C1 segment of cervical spinal cord (tissue), 14 donors: ENCODE data around the gene MALRD1.

ENCODE experiments used
- DNase-seq, 14 donors: peaks; one replicate each; lab custom pipeline; 2025; lab: John Stamatoyannopoulos, UW

Gene MALRD1

DNA sequence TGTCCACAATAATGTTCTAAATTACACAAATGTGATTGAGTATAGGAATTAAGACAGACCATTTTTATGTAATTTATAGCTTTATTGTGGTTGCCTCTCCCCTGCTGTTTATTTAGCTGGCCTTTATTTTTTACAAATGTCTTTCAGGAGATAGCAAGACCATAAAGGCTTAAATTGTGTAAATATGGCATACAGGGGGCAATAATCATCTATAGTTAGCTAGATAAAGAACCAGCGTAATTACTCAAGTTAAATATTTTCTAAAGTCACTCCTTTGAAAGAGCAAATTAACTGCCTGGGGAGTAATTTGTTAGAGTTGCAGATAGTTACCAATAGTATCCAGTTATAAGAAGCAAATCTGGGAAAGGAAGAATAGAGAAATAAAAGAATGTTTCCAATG, at the start of gene MALRD1:
Gene MALRD1 (plus strand): TSS at position 313 of the 400 bp plus-strand sequence. CDS start 138 bp downstream, outside the sequence.
- no peak for DNase-seq

DNA sequence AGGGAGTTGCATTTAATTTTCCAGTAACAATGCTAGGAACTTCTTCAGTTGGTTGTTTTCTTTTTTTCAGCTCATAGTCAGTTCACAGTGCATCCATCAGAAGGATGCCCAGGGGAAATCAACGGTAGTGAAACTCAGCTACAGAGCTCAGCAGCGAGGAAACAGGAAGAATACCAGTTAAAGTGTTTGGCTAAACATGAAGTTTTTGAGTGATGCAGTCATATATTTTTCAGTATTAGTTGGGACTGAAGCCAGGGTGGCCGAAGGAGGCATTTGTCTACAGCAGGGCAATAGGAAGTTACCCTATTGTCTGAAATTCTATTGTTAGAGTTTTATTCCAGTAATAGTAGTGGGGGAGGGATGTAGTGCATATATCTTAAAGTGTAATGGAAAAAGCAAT, 45.3 kb upstream of the MALRD1 start:
- DNase-seq, result no peak

DNA sequence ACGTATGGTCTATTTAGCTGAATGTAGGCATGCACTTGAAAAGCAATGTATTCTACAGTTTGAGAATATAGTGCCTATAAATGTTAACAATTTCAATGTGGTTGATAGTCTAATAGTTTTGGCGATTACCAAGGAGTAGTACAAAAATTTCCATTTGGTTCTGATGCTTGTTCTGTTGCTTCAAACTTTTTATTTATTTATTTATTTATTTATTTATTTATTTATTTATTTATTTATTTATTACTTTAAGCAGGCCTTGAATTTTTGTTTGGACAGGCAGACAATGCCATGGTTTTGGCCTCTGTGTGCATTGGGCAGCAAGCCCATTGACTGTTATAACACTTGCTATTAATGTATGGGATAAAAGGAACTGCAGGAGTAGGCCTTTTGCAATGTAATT, 36.5 kb upstream of the MALRD1 start:
- DNase-seq, result no peak

- DNase-seq, result no peak
Observed at GRCh38 chr10:19014034-19014433, 34.6 kb upstream of the MALRD1 start.

DNA sequence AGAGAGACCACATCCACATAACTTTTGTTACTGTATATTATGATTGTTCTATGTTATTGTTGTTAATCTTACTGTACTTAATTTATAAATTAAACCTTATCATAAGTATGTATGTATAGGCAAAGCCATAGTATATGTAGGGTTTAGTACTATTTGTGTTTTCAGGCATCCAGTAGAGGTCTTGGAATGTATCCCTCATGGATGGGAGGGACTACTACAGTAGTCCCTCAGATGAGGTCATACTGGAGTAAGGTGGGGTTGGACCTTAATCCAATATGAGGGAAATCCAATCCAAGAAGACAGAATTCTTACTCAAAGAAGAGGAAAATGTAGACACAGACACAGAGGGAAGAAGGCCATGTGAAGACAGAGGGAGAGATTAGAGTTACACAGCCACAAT, 34.1 kb upstream of the MALRD1 start:
- DNase-seq, result no peak

GRCh38 chr10:19017116-19017890, 31.3 kb upstream of the MALRD1 start:
- no peak for DNase-seq

GRCh38 chr10:19021162-19021561, 27.4 kb upstream of the MALRD1 start:
- no peak for DNase-seq

GRCh38 chr10:19024611-19025010, 24.0 kb upstream of the MALRD1 start:
- DNase-seq, result no peak

GRCh38 chr10:19031763-19032162, 16.8 kb upstream of the MALRD1 start:
- no peak for DNase-seq

DNA sequence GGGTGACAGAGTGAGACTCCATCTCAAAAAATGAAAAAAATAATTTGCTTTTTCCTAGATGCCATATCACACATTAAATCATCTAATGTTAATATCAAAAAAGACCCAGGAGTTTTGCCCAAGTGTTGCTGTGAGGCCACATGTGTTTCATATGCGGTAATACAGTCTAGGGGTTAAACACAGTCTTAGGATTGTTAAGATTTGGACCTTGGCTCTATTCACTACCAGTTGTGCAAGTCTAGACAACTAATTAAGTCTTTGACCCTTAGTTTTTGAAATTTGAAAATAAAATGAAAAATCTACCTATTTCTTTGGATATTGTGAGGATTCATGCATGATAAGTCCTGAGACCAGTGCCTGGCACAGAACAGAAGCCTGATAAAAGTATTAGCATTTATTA, 14.9 kb upstream of the MALRD1 start:
- no peak for DNase-seq

DNA sequence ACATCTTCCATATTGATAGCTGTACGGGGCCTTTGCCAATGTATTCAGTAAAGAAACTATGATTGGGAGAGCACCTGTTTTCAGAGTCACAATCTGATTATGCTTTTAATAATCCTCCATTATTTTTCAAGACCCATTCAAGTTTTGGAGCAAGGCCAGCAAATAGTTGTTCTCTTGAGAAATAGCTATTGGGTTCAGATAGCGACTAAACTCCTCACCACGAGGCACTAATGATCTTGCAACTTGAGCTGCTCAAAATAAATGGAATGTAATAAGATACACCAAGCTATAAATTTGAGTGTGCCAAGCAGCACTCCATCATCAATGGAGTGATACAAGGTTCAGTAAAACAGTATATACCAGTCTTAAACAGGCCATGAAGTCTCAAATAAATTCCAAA, 7.4 kb upstream of the MALRD1 start:
- DNase-seq, result no peak

- DNase-seq, result no peak
Observed at GRCh38 chr10:19043431-19043830, 5.2 kb upstream of the MALRD1 start.

DNA sequence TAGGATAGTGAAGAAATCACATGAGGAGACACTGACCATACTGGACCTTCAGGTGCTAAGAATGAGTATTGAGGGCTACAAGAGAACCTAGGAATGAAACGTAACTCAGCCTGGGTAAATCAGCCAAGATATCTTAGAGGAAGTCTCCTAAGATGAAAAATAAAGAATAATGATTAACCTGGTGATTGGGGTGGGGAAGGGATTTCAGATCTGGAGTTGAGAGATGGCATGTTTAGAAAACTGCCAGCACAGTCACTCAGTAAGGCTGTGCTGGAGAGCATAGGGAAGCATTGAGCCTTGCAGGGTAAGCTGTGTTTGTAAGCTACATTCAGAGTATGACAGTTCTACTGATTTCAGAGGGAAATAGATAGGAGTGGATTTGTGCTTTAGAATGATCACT, 1.9 kb upstream of the MALRD1 start:
- DNase-seq, result no peak

DNA sequence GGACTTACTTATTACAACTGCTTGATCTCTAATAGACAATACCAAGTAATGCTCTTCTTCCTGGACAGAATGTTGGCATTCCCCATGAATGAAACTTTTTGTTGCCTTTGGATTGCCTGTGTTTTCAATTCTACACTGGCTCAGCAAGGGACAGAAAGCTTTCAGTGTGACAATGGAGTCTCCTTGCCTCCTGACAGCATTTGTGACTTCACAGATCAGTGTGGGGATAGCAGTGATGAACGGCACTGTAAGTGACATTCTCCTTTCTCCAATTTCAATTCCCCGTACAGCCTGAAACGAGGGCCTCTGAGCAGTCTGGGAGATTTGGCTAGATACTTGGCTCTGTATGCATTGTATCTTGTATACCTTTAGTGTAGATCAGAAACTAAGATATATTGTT, 290 bp downstream of the MALRD1 start:
- DNase-seq, result no peak

DNA sequence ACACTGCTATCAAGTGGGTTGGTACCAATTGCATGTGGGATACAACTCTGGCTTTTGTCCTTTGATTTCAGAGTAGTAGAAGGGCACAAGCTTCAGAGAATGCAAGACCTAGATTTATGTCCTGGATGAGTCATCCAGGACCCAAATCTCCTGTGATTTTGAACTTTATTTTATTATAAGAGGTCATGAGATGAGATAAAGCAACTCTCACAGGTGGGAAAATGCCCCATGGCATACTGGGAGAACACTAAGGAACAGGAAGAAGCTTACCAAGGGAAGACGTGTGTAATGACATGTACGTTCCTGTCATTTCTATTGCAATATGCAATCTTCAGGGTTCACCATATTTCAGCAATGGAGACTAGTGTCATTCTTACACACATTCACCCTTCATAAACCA, 966 bp downstream of the MALRD1 start:
- DNase-seq, result no peak

DNA sequence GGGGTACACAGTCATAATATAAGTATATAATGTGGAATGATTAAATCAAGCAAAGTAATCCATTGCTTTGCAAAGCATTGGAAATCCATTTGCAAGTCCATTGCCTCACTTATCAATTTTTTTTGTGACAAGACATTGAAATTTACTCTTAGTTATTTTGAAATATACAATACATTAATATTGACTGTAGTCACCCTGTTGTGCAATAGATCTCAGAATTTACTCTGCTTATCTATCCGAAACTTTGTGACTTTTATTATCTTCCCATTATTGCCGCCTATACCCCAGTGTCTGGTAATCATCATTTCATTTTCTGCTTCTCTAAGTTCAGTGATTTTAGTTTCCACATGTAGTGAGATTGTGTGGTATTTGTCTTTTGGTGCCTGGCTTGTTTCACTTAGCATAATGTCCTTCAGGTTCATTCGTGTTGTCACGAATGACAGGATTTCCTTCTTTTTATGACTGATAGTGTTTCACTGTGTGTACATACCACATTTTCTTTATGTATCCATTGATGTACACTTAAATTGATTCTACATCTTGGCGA, 5.8 kb downstream of the MALRD1 start:
- DNase-seq, result no peak

- DNase-seq, result no peak
Observed at GRCh38 chr10:19058046-19058445, 9.4 kb downstream of the MALRD1 start.

DNA sequence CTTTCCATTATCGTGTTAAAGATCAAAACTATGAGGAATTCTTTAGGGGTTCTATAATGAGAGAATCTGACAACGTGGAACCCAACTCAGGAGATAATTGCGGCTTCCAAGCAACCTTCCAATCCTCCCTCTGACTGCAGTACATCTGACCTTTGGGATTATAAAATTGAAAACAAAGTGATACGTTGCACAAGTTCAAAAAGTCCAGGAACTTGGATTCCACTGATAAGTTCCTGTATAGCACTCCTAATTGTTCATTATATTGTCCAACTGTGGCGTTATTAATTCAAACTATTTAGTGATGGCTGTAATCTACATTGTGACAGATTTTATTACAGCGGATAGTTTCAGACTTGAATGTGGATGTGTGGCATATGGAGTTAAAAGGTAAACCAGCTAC, 15.4 kb downstream of the MALRD1 start:
- no peak for DNase-seq

DNA sequence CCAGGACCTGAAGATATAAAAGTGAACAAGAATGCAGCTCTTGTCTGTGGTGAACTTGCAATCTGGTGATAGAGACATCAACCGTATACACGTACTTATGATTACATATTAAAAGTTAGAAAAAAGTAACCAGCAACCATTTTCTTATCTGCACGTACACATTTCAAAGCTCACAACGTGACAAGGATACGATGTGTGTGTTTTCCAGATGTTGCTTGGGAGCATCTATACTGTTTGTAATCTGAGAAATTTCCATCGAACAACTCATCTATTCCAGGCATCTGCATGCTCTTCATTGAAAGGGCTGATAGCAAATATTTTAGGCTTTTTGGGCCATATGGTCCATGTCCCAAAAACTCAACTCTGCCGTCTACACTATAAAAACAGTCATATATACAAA, 23.3 kb downstream of the MALRD1 start:
- DNase-seq, result no peak

- DNase-seq, result no peak
Observed at GRCh38 chr10:19077276-19077675, 28.7 kb downstream of the MALRD1 start.

- no peak for DNase-seq
Observed at GRCh38 chr10:19096501-19097073, 48.0 kb downstream of the MALRD1 start.

GRCh38 chr10:19097151-19097550, 48.5 kb downstream of the MALRD1 start:
- no peak for DNase-seq

DNA sequence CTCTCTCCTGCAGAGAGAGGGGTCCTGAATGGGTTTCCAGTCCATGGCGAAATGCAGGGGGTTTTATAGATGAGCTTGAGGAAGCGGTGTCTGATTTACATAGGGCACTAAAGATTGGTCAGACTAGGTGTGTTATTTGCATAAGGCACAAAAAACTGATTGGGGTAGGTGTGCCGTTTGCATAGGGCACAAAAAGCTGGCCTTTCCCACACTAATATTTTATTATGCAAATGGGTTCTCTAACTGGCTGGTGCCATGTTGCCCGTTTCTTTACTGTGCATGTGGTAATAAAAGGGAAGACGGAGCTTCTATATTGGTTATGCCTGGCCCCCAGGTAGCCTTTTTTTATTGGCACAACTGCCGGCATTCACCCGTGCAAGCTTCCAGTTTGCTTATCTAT, 50.2 kb downstream of the MALRD1 start:
- no peak for DNase-seq
